Measurements from ENCODE around the gene MFSD6L. TPM values are rescaled to one million over a fixed set of nuclear protein-coding genes. Genes with fewer than 3 reads are reported as not detected.
A peak's percentile ranks its signal among the peaks of the same experiment; 100 is the strongest.

The MFSD6L gene, protein sequence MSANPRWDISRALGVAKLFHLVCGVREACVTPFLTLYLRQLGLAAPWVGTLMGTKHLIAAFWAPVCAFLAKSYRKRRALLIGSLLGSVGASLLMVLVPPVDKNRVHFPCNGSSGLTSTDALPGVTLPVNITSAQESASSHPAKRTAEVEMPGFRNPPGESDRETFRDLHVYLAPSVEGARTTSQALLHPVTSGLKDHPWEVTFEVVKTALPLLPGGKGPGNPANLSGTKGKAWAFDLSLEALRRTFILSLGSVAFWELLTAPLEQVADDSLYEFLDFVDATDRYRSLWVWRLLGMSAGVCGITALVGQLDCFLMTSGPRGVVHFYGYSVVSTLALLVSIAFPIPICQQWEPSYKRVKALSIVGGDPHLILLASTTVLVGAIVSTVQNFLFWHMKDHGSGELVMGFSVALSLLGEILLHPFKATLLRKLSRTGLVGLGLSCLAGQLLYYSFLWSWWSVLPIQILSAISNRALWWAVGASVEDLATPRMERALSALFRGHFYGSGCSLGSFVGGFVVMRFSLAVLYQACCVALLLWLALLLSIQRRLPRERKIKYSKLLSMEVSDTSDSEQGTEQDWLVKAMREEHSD
- under 1 TPM in 2 of 4 donors, not detected in 2; 0.17 to 0.33 TPM for total RNA-seq

DNA sequence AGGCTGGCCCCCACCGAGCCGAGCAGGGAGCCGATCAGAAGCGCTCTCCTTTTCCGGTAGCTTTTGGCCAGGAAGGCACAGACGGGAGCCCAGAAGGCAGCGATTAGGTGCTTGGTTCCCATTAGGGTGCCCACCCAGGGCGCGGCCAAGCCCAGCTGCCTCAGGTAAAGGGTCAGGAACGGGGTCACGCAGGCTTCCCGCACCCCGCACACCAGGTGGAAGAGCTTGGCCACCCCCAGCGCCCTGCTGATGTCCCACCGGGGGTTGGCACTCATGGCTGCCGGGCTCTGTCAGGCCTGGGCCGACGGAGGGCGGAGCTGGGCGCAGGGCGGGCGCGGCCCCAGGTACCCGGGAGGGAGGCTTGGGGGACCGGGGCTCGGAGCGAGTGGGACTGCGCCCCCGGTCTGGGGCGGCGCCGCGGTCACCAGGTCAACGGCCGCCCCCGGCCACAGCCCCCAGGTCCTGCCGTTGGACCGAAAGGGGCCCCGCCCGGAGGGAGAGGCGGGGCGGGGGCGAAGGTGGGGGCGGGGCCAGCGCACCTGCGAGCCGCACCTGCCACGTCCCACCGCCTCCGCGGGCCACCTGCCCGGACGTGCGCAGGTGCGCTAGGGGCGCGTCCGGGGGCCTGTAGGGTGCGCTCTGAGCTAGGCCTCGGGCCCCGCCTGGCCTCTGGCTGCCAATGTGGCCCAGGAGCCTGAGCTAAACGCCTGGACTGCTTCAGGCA is at the start of gene MFSD6L:
Gene MFSD6L (minus strand): TSS at position 520 of the 724 bp plus-strand sequence. CDS start 245 bp downstream, at position 275.
- Histone ChIP-seq H3K4me3 (no peak within 1 kb of the TSS), H3K4me1 (peaks cover 0 to 9% (median 5%) of the 10 kb centered on the region in 4 donors), H3K9me3 (no peaks in the 10 kb centered on the region), H3K27me3 (peaks cover 0 to 44% (median 3%) of the 10 kb centered on the region in 4 donors), H3K27ac (replicated peaks in 1 of 4) (no peak within 1 kb of the TSS), H3K36me3 (peaks cover 0 to 5% (median 0%) of the 10 kb centered on the region in 4 donors)
- DNase-seq (ENCODE audit: extremely low spot score) = peak; percentile 79
- intact Hi-C loops (cut with DNase I) = no loop called here
- TF ChIP-seq POLR2A (IDR thresholded peaks at IDR 0.05; ENCODE audit: low read depth) = no peak
- TF ChIP-seq POLR2AphosphoS5 (IDR thresholded peaks at IDR 0.05) = no peak
- TF ChIP-seq EP300 (IDR thresholded peaks at IDR 0.05) = no peak
- TF ChIP-seq, protein P1, sequence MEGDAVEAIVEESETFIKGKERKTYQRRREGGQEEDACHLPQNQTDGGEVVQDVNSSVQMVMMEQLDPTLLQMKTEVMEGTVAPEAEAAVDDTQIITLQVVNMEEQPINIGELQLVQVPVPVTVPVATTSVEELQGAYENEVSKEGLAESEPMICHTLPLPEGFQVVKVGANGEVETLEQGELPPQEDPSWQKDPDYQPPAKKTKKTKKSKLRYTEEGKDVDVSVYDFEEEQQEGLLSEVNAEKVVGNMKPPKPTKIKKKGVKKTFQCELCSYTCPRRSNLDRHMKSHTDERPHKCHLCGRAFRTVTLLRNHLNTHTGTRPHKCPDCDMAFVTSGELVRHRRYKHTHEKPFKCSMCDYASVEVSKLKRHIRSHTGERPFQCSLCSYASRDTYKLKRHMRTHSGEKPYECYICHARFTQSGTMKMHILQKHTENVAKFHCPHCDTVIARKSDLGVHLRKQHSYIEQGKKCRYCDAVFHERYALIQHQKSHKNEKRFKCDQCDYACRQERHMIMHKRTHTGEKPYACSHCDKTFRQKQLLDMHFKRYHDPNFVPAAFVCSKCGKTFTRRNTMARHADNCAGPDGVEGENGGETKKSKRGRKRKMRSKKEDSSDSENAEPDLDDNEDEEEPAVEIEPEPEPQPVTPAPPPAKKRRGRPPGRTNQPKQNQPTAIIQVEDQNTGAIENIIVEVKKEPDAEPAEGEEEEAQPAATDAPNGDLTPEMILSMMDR (IDR thresholded peaks at IDR 0.05) = no peak
- 59% methylated on average over 14 of the region's 62 CpGs for WGBS

- no peaks in the 10 kb centered on the region for H3K36me3 ChIP-seq
- TF ChIP-seq EP300 (IDR thresholded peaks at IDR 0.05) (no peak), POLR2AphosphoS5 (IDR thresholded peaks at IDR 0.05) (no peak)
- H3K27me3 ChIP-seq = peaks cover 0 to 11% (median 0%) of the 10 kb centered on the region in 4 donors
- intact Hi-C loops (cut with DNase I) = no loop called here
- 94% methylated on average over 2 of the region's 2 CpGs for WGBS
- H3K4me1 ChIP-seq = peaks cover 0 to 7% (median 0%) of the 10 kb centered on the region in 4 donors
- no peak overlapping the region for H3K27ac ChIP-seq (replicated peaks in 1 of 4)
- no peak overlapping the region for H3K4me3 ChIP-seq
- no peak for DNase-seq (ENCODE audit: extremely low spot score)
- H3K9me3 ChIP-seq = no peaks in the 10 kb centered on the region
Observed at GRCh38 chr17:8847891-8848290, 48.7 kb upstream of the MFSD6L start.

GRCh38 chr17:8846768-8847211 is 47.6 kb upstream of the MFSD6L start:
- Histone ChIP-seq H3K9me3 (no peaks in the 10 kb centered on the region), H3K4me1 (peaks cover 0 to 7% (median 0%) of the 10 kb centered on the region in 4 donors), H3K27me3 (peaks cover 0 to 11% (median 0%) of the 10 kb centered on the region in 4 donors), H3K4me3 (no peak overlapping the region), H3K27ac (replicated peaks in 1 of 4) (no peak overlapping the region), H3K36me3 (no peaks in the 10 kb centered on the region)
- intact Hi-C loops (cut with DNase I) = no loop called here
- TF ChIP-seq POLR2A (IDR thresholded peaks at IDR 0.05; ENCODE audit: low read depth) (no peak), EP300 (IDR thresholded peaks at IDR 0.05) (no peak), POLR2AphosphoS5 (IDR thresholded peaks at IDR 0.05) (no peak)
- TF ChIP-seq, protein P1 (IDR thresholded peaks at IDR 0.05) = no peak
- DNase-seq (ENCODE audit: extremely low spot score) = no peak

GRCh38 chr17:8844229-8845218 is 45.4 kb upstream of the MFSD6L start:
- Histone ChIP-seq H3K9me3 (no peaks in the 10 kb centered on the region), H3K36me3 (no peaks in the 10 kb centered on the region), H3K4me1 (peaks cover 0 to 7% (median 0%) of the 10 kb centered on the region in 4 donors), H3K27ac (replicated peaks in 1 of 4) (no peak overlapping the region), H3K27me3 (peaks cover 0 to 4% (median 0%) of the 10 kb centered on the region in 4 donors), H3K4me3 (no peak overlapping the region)
- TF ChIP-seq EP300 (IDR thresholded peaks at IDR 0.05) = no peak
- TF ChIP-seq, protein P1 (IDR thresholded peaks at IDR 0.05) = no peak
- no peak for TF ChIP-seq POLR2A (IDR thresholded peaks at IDR 0.05; ENCODE audit: low read depth)
- no peak for TF ChIP-seq POLR2AphosphoS5 (IDR thresholded peaks at IDR 0.05)
- WGBS = 77% methylated on average over 9 of the region's 9 CpGs
- DNase-seq (ENCODE audit: extremely low spot score) = no peak
- intact Hi-C loops (cut with DNase I) = no loop called here

Data from esophagus muscularis mucosa (tissue), 4 donors.